Stimulated activated CD8-positive, alpha-beta memory T cell treated with anti-CD3 and anti-CD28 coated beads, Interleukin-15, amount 100 ng/mL, for 24 hours (primary cell): ENCODE measurements around the gene NXN.
"Not testable (repeated sequence)": the region's sequence is repeated elsewhere in the genome, so short reads cannot be mapped to it uniquely, and the experiment has no call there.

Source experiments
- DNase-seq: peaks from one replicate; pipeline ENCODE4 v3.0.0-alpha.2; 2020; ENCODE audit warnings: low read depth

Gene NXN

DNA sequence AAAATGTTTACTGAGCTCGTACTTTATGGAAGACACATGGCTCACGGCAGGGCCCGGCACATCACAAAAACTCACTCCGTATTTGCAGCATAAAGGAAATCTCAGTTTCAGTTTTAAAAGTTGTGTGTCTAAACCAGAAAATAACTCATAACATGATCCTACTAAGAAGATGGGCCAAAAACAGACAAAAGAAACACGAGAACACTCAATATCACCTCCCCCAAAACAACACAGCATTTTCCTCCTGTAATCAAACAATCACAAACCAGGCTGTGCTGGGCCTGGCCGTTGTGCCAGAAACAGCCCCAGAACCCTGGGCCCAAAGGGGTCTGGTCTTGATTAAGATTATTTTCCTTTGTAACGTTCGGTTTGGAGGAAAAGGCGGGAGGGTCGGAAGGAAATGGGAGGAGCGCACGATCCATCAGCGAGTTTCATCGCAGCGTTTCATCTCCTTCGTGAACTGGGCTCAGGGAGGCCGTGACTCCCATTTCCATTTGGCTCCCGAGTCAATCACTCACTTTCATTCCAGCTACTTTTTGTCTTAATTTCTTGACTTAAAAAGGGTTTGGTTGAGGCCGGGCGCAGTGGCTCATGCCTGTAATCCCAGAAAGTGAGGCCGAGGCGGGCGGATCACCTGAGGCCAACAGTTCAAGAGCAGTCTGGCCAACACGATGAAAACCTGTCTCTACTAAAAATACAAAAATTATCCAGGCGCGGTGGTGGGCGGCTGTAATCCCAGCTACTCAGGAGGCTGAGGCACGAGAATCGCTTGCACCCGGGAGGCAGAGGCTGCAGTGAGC, 61.4 kb downstream of the NXN start:
- DNase-seq: no peak

DNA sequence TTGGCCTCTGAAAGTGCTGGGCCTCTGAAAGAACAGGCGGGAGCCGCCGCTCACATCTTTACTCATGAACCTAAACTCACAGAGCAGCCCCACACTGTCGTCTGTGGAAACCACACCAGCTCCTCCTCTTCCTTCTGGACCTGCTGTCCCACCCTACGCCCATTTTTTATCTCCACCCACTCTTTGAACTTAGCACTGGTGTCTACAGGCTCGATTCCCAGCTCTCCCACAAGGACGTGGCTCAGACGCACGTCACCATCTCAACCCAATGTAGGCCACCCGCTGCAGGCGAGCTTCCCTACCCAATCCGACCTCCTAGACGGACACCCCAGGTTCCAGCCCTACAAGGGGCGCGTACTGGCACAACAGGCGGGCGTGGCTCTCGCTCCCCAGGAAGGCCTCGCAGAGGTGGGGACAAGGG, 62.2 kb downstream of the NXN start:
- DNase-seq: no peak

GRCh38 chr17:916315-916714, 63.3 kb downstream of the NXN start:
- DNase-seq: no peak

GRCh38 chr17:915538-916201, 63.9 kb downstream of the NXN start:
- no peak for DNase-seq

- DNase-seq: no peak
Observed at GRCh38 chr17:914561-914960, 65.0 kb downstream of the NXN start.

DNA sequence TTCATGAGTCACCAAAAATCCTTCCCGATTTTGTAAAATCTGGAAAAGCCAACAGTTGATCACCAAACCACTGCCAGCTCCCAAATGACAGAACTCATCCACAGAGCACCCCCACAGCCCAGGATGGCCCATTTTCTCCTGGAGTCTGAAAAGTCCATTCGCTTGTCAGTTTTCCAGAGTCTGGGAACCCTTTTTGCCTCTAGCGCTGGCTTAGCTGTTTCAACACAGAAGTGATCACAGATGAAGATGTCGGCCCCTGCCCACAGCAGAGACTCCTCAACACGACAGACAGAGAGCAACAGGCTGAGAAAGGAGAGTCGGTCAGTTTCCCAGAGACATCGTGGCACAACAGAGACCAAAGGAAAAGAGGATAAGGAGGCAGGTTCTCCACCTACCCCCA, 66.4 kb downstream of the NXN start:
- DNase-seq: no peak

DNA sequence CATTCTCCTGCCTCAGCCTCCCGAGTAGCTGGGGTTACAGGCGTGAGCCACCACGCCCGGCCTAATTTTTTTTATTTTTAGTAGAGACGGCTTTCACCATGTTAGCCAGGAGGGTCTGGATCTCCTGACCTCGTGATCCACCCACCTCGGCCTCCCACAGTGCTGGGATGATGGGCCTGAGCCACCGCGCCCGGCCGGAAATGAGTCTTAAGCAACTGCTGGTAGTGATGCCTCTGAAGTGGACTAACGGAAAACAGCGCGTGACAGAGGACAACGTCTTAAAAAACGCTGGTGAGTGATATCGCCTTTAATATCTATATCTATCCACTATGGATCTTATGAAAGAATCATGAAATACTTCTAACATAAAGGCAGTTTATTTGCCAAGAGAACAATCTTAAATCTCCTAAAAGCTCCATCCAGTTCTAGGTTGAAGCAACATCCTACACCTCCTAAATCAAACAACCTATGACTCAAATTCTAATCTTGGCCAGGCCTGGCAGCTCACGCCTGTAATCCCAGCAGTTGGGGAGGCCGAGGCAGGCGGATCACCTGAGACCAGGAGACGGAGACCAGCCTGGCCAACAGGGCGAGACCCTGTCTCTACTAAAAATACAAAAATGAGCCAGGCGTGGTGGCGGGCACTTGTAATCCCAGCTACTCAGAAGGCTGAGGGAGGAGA, 69.8 kb downstream of the NXN start:
- no peak for DNase-seq

- no peak for DNase-seq
Observed at GRCh38 chr17:907725-908124, 71.9 kb downstream of the NXN start.

GRCh38 chr17:905708-906107, 73.9 kb downstream of the NXN start:
- not testable (repeated sequence) for DNase-seq

DNA sequence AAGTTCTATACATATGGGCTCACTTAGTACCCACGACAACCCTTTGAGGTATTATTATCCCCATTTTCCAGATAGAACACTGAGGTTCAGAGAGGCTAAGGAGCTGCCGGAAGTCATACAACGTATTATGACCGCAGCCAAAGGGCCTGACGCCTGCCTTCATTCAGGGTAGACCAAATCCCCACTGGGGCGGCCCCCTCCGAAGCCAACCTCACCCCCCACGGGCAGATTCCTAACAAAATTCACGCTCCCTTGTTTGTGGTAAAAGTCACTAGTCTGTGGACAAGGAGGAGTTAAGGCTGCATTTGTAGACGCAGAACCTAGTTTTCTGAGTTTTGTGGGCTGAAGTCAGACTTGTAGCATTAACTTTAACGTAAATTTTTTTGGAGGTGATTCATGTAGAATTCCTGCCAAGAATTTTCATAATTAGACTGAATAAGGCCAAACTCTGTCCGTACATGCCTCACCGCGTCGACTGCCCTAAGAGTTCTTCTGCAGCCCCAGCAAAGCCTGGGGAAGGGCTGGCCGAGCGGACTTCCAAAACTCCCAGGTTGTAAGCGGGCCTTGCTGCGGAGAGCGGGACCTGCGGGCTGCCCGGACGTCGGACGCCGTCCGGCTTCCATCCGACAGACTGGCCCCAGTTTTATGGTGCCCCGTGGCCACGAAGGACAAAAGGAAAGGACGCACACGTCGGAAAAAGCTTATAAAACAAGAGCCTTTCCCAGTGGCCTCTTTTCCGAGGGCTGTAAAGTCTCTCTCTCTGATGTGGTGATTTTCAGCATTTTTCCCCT, 75.7 kb downstream of the NXN start:
- DNase-seq: no peak

DNA sequence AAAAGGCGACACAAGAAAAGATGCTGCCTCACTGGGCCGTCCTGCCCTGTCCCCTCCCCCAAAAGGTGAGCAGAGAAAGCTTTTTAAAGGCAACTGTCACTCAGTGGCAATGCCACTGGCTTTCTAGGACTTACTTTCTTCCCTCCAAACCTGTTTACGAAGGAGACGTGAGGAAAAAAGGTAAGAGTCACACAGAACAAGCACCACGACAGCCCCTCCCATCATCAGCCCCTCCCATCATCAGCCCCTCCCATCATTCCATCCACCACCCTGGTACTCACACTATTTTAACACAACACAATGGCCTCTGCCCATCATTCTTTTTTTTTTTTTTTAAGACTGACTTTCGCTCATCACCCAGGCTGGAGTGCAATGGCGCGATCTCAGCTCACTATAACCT, 77.1 kb downstream of the NXN start:
- DNase-seq: no peak

DNA sequence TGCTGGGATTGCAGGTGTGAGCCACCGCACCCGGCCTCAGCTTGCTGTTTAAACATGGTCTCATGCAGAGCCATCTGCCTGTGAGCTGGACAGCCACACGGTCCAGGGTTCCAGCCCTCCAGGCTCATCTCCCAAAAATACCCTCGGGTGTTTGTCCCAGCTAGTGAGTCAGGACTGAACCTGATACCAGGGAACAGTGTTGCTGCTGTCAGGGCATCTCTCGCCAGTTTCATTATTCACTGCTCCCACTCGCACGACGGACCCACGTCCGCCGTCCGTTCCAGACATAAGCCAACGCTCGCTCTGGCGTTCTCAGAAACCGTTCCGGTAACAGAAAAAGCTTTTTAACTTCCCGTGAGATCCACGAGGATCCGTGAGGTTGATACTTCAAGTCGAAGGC, 77.6 kb downstream of the NXN start:
- no peak for DNase-seq

DNA sequence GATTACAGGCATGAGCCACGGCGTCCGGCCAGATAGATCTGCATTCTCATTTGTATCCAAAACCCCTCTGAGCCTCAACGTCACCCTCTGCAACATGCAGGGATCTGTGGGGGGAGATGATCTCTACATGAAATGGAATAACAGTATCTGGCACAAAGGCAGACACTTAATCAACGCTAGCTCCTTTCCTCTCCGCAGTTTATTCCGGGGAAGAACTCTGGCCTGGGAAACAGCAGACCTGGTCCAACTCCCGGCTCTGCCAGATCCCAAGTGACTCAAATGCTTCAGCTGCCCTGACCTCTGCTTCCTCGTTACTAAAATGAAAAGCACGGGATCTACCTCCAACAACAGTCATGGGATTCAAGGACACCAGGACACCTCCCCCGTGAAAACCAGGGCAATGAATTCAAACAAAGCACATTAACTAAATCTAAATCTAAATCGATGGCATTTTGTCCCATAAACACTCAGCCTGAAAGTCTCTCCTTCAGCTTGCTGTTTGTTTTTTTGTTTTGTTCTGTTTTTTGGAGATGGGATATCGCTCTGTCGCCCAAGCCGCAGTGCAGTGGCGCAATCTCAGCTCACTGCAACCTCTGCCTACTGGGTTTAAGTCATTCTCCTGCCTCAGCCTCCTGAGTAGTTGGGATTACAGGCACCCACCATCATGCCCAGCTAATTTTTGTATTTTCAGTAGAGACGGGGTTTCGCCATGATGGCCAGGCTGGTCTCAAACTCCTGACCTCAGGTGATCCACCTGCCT, 78.2 kb downstream of the NXN start:
- DNase-seq: no peak

DNA sequence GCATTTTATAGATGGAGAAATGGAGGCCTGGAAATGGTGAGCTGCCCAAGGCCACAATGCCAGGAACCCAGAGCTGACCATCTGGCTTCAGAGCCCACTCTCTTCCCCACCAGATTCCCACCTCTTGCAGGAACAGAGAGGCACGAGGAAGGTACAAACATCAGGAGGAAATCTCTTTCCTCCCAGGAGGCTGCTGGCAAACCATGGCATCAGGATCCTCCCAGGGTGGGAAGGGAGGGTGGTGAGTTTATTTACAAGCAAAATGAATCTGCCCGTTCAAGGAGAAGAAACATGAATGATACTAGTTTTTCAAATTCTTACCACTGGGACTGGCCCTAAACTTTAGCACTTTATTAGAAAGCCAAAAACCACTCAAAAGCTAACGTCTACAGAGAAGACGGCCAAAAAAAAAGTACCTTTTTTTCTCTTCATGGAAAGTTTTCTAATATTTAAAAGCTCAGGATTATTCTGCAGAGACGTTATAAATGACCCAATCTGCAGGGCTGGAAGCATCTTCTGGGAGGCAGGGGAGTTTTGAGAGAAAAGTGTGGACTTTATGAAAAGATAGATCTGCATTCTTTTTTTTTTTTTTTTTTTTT, 79.1 kb downstream of the NXN start:
- no peak for DNase-seq

- DNase-seq: no peak
Observed at GRCh38 chr17:897970-898619, 81.5 kb downstream of the NXN start.

GRCh38 chr17:896953-897661, 82.5 kb downstream of the NXN start:
- no peak for DNase-seq

GRCh38 chr17:896454-896853, 83.1 kb downstream of the NXN start:
- DNase-seq: no peak

- no peak for DNase-seq
Observed at GRCh38 chr17:892958-893357, 86.6 kb downstream of the NXN start.

- DNase-seq: no peak
Observed at GRCh38 chr17:888998-889441, 90.6 kb downstream of the NXN start.
